ENCODE measurements around the gene UBXN7.
"Not testable (repeated sequence)": the region's sequence is repeated elsewhere in the genome, so short reads cannot be mapped to it uniquely, and the experiment has no call there.

The UBXN7 gene

GRCh38 chr3:196314597-196314996 is 117.6 kb downstream of the UBXN7 start:
- ChIA-PET POLR2A (no interaction called here), CTCF (no interaction called here)
- DNase-seq (ENCODE audit: extremely low spot score): no peak
- TF ChIP-seq ELF4 (IDR thresholded peaks at IDR 0.05): no peak

DNA sequence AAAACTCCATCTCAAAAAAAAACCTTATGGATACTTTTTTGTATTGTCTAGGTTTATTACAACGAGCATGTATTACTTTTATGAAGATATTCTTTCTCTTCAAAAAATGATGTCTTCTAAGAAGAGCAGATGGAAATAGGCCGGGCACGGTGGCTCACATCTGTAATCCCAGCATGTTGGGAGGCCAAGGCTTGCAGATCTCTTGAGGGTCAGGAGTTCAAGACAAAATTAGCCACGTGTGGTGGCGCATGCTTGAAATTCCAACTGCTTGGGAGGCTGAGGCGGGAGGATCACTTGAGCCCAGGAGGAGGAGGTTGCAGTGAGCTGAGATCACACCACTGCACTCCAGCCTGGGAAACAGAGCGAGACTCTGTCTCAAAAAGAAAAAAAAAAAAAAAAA is 118.1 kb downstream of the UBXN7 start:
- POLR2A ChIA-PET: not testable (repeated sequence)

DNA sequence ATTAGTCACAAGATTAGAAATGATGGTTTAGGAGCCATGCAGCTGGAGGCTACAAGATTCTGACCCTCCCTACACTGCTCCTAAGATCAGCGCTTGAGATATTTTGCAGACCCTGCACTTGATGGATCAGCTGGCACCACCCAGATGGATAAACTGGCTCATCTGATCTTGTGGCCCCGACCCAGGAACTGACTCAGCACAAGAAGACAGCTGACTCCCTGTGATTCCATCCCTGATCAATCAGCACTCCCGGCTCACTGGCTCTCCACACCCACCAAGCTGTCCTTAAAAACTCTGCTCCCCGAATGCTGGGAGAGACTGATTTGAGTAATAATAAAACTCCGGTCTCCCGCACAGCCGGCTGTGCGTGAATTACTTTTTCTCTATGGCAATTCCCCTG is 129.3 kb downstream of the UBXN7 start:
- POLR2A ChIA-PET; CTCF ChIA-PET; DNase-seq (ENCODE audit: extremely low spot score): not testable (repeated sequence)

More for the DNA sequence above, 118.1 kb downstream of the UBXN7 start:
- DNase-seq (ENCODE audit: extremely low spot score); CTCF ChIA-PET: not testable (repeated sequence)

DNA sequence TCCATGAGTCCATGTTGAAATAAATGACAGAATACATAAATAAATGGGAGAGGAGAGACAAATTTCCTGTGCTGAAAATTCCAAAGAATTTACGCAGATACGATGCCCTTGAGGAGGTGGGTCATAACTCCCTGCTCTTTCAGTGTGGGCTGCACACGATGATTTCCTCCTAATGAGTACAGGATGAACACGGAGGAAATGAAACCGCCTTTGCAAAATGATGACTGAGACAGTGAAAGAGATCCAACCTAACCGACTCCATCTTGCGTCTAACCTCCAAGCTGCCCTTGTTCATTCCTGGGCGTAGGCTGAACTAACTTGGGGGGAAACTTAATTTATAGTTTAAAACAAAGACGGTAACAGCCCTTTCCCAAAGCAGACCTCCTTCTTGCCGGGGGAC is 129.7 kb downstream of the UBXN7 start:
- CTCF ChIA-PET; POLR2A ChIA-PET; DNase-seq (ENCODE audit: extremely low spot score): not testable (repeated sequence)

- POLR2A ChIA-PET: no interaction called here
- CTCF ChIA-PET: no interaction called here
- TF ChIP-seq FOXK2 (IDR thresholded peaks at IDR 0.05) (no peak), PKNOX1 (IDR thresholded peaks at IDR 0.05) (no peak), BHLHE40 (IDR thresholded peaks at IDR 0.05; ENCODE audit: borderline replicate concordance) (no peak)
- no peak for DNase-seq (ENCODE audit: extremely low spot score)
These were observed 133.7 kb downstream of the UBXN7 start for GRCh38 chr3:196298521-196298920.
